ENCODE measurements around the gene TRIM65. TPM values are rescaled to one million over a fixed set of nuclear protein-coding genes. Genes with fewer than 3 reads are reported as not detected.

Gene TRIM65, protein sequence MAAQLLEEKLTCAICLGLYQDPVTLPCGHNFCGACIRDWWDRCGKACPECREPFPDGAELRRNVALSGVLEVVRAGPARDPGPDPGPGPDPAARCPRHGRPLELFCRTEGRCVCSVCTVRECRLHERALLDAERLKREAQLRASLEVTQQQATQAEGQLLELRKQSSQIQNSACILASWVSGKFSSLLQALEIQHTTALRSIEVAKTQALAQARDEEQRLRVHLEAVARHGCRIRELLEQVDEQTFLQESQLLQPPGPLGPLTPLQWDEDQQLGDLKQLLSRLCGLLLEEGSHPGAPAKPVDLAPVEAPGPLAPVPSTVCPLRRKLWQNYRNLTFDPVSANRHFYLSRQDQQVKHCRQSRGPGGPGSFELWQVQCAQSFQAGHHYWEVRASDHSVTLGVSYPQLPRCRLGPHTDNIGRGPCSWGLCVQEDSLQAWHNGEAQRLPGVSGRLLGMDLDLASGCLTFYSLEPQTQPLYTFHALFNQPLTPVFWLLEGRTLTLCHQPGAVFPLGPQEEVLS
- not detected in 2 replicates for polyA plus RNA-seq

DNA sequence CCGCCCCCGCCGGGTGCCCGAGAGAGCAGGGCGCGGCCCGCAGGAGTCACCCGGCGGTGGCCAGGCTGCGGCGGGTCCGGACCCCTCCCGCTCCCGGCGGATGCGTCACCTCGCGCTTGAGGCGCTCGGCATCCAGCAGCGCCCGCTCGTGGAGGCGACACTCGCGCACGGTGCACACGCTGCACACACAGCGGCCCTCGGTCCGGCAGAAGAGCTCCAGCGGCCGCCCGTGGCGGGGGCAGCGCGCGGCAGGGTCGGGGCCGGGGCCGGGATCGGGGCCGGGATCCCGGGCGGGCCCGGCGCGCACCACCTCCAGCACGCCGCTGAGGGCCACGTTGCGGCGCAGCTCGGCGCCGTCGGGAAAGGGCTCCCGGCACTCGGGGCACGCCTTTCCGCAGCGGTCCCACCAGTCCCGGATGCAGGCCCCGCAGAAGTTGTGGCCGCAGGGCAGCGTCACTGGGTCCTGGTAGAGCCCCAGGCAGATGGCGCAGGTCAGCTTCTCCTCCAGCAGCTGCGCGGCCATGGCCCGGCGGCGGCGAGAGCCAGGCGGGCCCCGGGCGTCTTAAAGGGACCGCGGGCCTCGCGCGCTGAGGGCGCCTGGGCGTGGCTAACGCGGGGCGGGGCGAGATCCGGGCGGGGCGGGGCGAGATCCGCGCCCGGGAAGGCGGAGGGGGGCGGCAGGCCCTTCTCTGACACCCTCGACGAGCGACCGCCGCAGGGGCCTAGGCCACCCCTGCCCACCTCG, at the start of gene TRIM65:
Gene TRIM65 (minus strand): TSS at position 537 of the 745 bp plus-strand sequence. CDS start 14 bp downstream, at position 523.

GRCh38 chr17:75940727-75941441, 44.1 kb upstream of the TRIM65 start, which contains the start of gene FBF1:
FBF1 (minus strand) TSS chr17:75941042; CDS start chr17:75938149, 2,893 bp downstream.

GRCh38 chr17:75904749-75905521, 8.2 kb upstream of the TRIM65 start, which contains the start of gene MRPL38:
MRPL38 (minus strand) TSS chr17:75904884; CDS start chr17:75904875, 9 bp downstream.

DNA sequence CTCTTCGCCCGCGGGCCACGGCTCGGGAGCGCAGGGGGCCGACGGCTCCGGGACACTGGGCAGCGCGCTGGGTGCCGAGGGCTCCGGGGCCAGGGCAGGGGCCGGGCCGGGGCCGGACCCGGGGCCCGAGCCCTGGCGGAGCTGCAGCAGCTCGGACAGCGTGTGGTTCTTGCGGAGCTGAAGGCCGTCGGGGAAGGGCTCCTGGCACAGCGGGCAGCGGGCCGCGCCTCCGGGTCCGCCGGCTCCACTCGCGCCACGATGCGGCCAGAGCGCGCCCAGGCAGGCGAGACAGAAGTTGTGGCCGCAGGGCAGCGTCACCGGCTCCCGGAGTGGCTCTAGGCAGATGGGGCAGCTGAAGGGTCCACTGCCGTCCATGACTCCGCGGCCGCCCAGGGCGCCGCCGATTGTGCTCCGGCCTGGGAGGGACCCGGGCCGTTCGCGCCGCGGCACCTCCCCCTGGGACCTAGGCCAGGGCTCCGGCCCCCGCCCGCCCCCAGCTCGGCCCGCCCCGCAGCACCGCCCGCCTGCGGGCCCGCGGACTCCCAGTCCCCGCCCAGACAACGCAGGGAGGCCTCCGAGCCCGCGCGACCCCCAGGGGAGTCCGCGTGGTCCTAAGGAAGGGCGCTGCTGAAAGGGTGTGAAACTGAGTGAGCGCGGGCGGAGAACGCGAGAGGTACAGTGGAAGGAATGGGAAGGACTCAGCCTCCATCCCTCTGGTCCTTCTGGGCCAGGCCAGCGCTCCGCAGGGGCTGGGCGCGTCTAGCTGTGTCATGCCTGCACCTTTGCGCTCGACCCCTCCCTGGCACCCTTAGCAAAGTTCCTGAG, 18.4 kb downstream of the TRIM65 start, which contains the start of gene TRIM47:
Gene TRIM47 (minus strand): TSS at position 408 of the 825 bp plus-strand sequence. CDS start 33 bp downstream, at position 375.

DNA sequence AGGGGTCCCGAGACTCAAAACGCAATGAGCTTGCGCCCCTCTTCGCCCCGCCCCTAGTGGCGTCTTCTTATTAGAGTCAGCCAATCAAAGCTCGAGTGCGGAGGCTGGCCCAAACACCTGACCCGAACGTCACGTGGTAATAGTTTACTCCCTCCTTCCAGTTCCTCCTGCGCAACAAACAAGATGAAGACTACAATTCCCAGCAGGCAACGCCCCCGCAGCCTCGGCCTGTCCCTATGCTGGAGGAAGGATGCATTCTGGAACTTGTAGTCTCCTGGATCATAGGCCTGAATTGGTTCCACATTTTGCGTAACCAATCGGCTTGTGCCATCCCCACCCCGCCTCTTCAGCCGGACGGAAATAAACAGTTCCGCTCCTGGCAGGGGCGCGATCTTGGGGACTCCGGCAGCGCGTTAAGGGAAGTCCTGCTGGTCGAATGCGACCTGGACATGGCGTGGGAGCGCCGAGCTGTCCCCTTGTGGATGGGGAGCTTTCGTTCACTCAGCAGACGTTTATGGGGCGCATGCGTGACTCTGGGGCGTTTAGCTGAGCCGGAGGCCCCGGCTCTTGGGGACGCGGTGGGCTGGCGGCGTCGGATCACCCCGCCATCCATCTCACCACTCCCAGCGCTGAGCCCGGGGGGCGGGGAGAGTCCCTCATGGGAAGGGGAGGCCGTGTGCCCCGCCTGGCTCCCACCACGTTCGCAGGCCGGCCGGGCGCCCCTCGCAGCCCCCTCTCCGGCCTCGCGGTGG, 41.3 kb downstream of the TRIM65 start, which contains the start of gene WBP2:
Gene WBP2 (minus strand): TSS at position 26 of the 752 bp plus-strand sequence. CDS start 38 bp downstream, outside the sequence.

DNA sequence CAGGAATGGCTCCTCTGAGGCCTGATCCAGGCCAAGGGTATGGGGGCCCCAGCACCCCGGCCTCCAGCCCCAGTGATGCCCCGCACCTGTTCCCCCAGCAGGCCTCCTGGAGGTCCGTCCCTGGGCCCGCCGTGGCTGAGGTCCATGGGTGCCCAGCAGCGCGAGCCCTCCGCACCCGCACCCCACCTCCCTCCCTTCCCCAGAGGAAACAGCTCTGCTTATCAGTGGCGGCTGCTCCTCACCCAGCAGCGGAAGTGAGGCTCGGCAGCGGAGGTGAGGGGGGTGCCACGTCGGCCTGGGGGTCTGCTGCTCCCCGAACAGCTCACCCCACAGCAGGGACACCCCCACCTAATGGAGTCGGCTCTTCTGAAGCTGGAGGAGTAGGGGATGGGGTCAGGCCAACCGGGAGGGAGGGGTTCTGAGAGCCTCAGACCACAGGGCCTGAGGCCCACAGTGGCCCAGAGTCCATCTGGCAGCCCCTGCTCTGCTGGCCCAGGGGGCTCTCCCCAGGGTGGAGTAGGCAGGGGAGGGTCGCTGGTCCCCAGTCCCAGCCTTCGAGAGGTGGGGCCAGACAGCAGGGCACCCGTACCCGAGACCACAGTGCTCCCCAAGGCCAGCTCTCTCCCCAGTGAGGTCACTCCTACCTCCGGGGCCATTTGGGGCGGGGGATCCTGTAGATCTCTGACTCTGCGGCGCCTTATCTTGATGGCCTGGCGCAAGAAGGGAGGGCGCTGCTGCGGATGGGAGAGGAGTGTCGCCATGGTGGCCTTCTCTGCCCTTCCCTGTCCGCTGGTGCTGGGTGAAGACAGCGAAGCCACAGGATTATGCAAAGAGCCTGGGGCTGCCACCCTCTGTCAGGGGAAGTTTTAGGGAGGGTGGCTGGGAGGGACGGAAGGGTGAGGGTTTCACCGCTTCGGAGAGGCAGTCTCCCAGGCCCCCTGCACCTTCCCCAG, 52.9 kb downstream of the TRIM65 start, which contains the start of gene UNC13D:
Gene UNC13D (minus strand): TSS at position 828 of the 953 bp plus-strand sequence. CDS start 67 bp downstream, at position 761.

Other genes starting within 250 kb of the TRIM65 start
- 8.6 and 9.0 TPM in 2 replicates for gene RECQL5, start 229.8 kb downstream of the TRIM65 start, polyA plus RNA-seq
- 84.6 and 108 TPM in 2 replicates for gene SAP30BP, start 229.6 kb downstream of the TRIM65 start, polyA plus RNA-seq
- gene ITGB4, start 175.5 kb downstream of the TRIM65 start, polyA plus RNA-seq, result not detected in 2 replicates
- 1.1 TPM in 1 of 2 replicates, not detected in the other for gene GALK1, start 131.8 kb downstream of the TRIM65 start, polyA plus RNA-seq
- gene UNK, start 112.1 kb downstream of the TRIM65 start, polyA plus RNA-seq, result 1.2 TPM in 1 of 2 replicates, not detected in the other
- not detected in 2 replicates for gene UNC13D, start 52.5 kb downstream of the TRIM65 start, polyA plus RNA-seq
- 16.8 and 30.4 TPM in 2 replicates for gene WBP2, start 41.6 kb downstream of the TRIM65 start, polyA plus RNA-seq
- 3.8 and 5.3 TPM in 2 replicates for gene TRIM47, start 18.4 kb downstream of the TRIM65 start, polyA plus RNA-seq
- gene MRPL38, start 7.9 kb upstream of the TRIM65 start, polyA plus RNA-seq, result 22.6 and 30.0 TPM in 2 replicates
- gene FBF1, start 44.1 kb upstream of the TRIM65 start, polyA plus RNA-seq, result 0.46 and 0.71 TPM in 2 replicates
- 16.2 and 18.6 TPM in 2 replicates for gene ACOX1, start 82.2 kb upstream of the TRIM65 start, polyA plus RNA-seq
- gene TEN1, start 82.3 kb upstream of the TRIM65 start, polyA plus RNA-seq, result 3.4 and 10.1 TPM in 2 replicates
- gene CDK3, start 103.9 kb upstream of the TRIM65 start, polyA plus RNA-seq, result 0.29 and 1.8 TPM in 2 replicates
- 0.39 TPM in 1 of 2 replicates, not detected in the other for gene EVPL, start 130.4 kb upstream of the TRIM65 start, polyA plus RNA-seq
- 26.4 and 28.5 TPM in 2 replicates for gene SRP68, start 175.6 kb upstream of the TRIM65 start, polyA plus RNA-seq
- gene GALR2, start 177.8 kb upstream of the TRIM65 start, polyA plus RNA-seq, result 0.41 TPM in 1 of 2 replicates, not detected in the other
- 0.20 and 0.42 TPM in 2 replicates for gene ZACN, start 182.2 kb upstream of the TRIM65 start, polyA plus RNA-seq
- gene EXOC7, start 206.8 kb upstream of the TRIM65 start, polyA plus RNA-seq, result 21.9 and 24.2 TPM in 2 replicates
- not detected in 2 replicates for gene FOXJ1, start 244.3 kb upstream of the TRIM65 start, polyA plus RNA-seq